HCEC 1CT (cell line): Measurements from ENCODE around the gene ADCY4.

Experiments
- DNase-seq: peaks from one replicate; pipeline ENCODE4 v3.0.0-alpha.2; 2017

ADCY4 gene

GRCh38 chr14:24296341-24297157 is 38.3 kb downstream of the ADCY4 start:
- peak; percentile 79 for DNase-seq

GRCh38 chr14:24293525-24293924 is 41.3 kb downstream of the ADCY4 start:
- DNase-seq, result no peak

- no peak for DNase-seq
These were observed 42.6 kb downstream of the ADCY4 start for GRCh38 chr14:24292118-24292807.

GRCh38 chr14:24291446-24292117 is 43.3 kb downstream of the ADCY4 start:
- DNase-seq, result no peak

GRCh38 chr14:24290746-24291145 is 44.1 kb downstream of the ADCY4 start:
- DNase-seq, result no peak

GRCh38 chr14:24289649-24290280 is 45.1 kb downstream of the ADCY4 start:
- DNase-seq, result no peak

- no peak for DNase-seq
These were observed 47.9 kb downstream of the ADCY4 start for GRCh38 chr14:24286996-24287395.

- DNase-seq, result no peak
These were observed 49.5 kb downstream of the ADCY4 start for GRCh38 chr14:24285351-24285750.

GRCh38 chr14:24284501-24285035 is 50.3 kb downstream of the ADCY4 start:
- no peak for DNase-seq

- no peak for DNase-seq
These were observed 50.9 kb downstream of the ADCY4 start for GRCh38 chr14:24283796-24284460.

GRCh38 chr14:24282736-24283135 is 52.1 kb downstream of the ADCY4 start:
- DNase-seq, result no peak

- no peak for DNase-seq
These were observed 53.2 kb downstream of the ADCY4 start for GRCh38 chr14:24281636-24282035.

GRCh38 chr14:24280797-24281460 is 53.9 kb downstream of the ADCY4 start:
- no peak for DNase-seq

- DNase-seq, result no peak
These were observed 55.3 kb downstream of the ADCY4 start for GRCh38 chr14:24279301-24280186.

- no peak for DNase-seq
These were observed 56.4 kb downstream of the ADCY4 start for GRCh38 chr14:24278424-24278823.

- no peak for DNase-seq
These were observed 57.1 kb downstream of the ADCY4 start for GRCh38 chr14:24277606-24278321.

GRCh38 chr14:24277071-24277470 is 57.8 kb downstream of the ADCY4 start:
- no peak for DNase-seq

- peak; percentile 26 for DNase-seq
These were observed 60.7 kb downstream of the ADCY4 start for GRCh38 chr14:24274101-24274543.

GRCh38 chr14:24273422-24273998 is 61.4 kb downstream of the ADCY4 start:
- DNase-seq, result no peak

- DNase-seq, result no peak
These were observed 62.4 kb downstream of the ADCY4 start for GRCh38 chr14:24272467-24272866.
